ENCODE results near the gene GPS2. TPM values are rescaled to one million over a fixed set of nuclear protein-coding genes. Genes with fewer than 3 reads are reported as not detected.
A peak's percentile ranks its signal among the peaks of the same experiment; 100 is the strongest.

Gene GPS2
- total and polyA plus RNA-seq, 2 experiments from 2014 or later, result 83.4 to 122 TPM

GRCh38 chr17:7281074-7281952 is 33.8 kb downstream of the GPS2 start, which contains the start of gene SLC2A4:
Gene SLC2A4 (plus strand): TSS chr17:7281718. CDS start chr17:7281935, 217 bp downstream.
- Histone ChIP-seq H3K27ac (ENCODE audit: low read depth) (no peak within 1 kb of the TSS), H3K4me3 (peak within 1 kb of the TSS; percentile 89), H3K27me3 (ENCODE audit: insufficient read depth) (peaks cover 10% of the 10 kb centered on the region), H3K36me3 (ENCODE audit: insufficient read depth) (peaks cover 5% of the 10 kb centered on the region; the same call in 1 of the 2 replicates), H3K4me1 (ENCODE audit: insufficient read depth) (peaks cover 13% of the 10 kb centered on the region; the same call in 1 of the 2 replicates), H3K79me2 (replicated peaks; ENCODE audit: insufficient read depth) (no peaks in the 10 kb centered on the region), H4K20me1 (replicated peaks; ENCODE audit: insufficient read depth) (peaks cover 3% of the 10 kb centered on the region; the same call in 1 of the 2 replicates), H2AFZ (peak within 1 kb of the TSS; percentile 76), H3K9me2 (ENCODE audit: insufficient read depth) (no peaks in the 10 kb centered on the region), H3F3A (replicated peaks; ENCODE audit: low read depth) (peaks cover 15% of the 10 kb centered on the region; the same call in 1 of the 2 replicates), H3K4me2 (peak within 1 kb of the TSS; percentile 86)
- DNase-seq (ENCODE audit: low spot score) (peak; percentile 99), ATAC-seq (peak; percentile 71)
- H3K4me3 Mint-ChIP-seq, result peak within 1 kb of the TSS; percentile 59
- no peak within 1 kb of the TSS for H3K27ac Mint-ChIP-seq
- peaks cover 17% of the 10 kb centered on the region for H3K27me3 Mint-ChIP-seq (ENCODE audit: insufficient read depth, low read depth, poor library complexity)
- no peaks in the 10 kb centered on the region; the same call in 2 of the 3 replicates for H3K9me3 Mint-ChIP-seq
- peaks cover 24% of the 10 kb centered on the region for H3K4me1 Mint-ChIP-seq
- peaks cover 5% of the 10 kb centered on the region for H3K36me3 Mint-ChIP-seq (ENCODE audit: low read depth)
- TF ChIP-seq ZNF331 (CRISPR knock-in tag; IDR thresholded peaks at IDR 0.05; ENCODE audit: low read depth), result no peak
- TF ChIP-seq ZNF462 (CRISPR knock-in tag; IDR thresholded peaks at IDR 0.05), result no peak
- no peak for TF ChIP-seq CREB1 (CRISPR knock-in tag; IDR thresholded peaks at IDR 0.05; ENCODE audit: low read depth)
- TF ChIP-seq CTCF (conservative IDR thresholded peaks at IDR 0.05; ENCODE audit: low read depth in 2 of 2), result no peak
- TF ChIP-seq NANOG (IDR thresholded peaks at IDR 0.05; ENCODE audit: borderline replicate concordance), result no peak
- TF ChIP-seq STAT1 (IDR thresholded peaks at IDR 0.05; ENCODE audit: unreplicated experiment), result no peak
- TF ChIP-seq REST (IDR thresholded peaks at IDR 0.05; ENCODE audit: unreplicated experiment), result no peak
- TF ChIP-seq ZNF114 (CRISPR knock-in tag; IDR thresholded peaks at IDR 0.05), result no peak
- no peak for TF ChIP-seq EZH2 (IDR thresholded peaks at IDR 0.05; ENCODE audit: low read depth, unreplicated experiment)
- TF ChIP-seq JUNB (IDR thresholded peaks at IDR 0.05; ENCODE audit: unreplicated experiment), result no peak
- no peak for TF ChIP-seq ETS1 (IDR thresholded peaks at IDR 0.05)
- TF ChIP-seq POLR2AphosphoS5 (IDR thresholded peaks at IDR 0.05; ENCODE audit: low read depth), result no peak
- TF ChIP-seq EZH2phosphoT487 (IDR thresholded peaks at IDR 0.05; ENCODE audit: unreplicated experiment), result no peak
